Natural killer cell (primary cell): ENCODE results near the gene ZNRF3. TPM values are rescaled to one million over a fixed set of nuclear protein-coding genes. Genes with fewer than 3 reads are reported as not detected.

Experiments
- ATAC-seq, 3 donors: fragments of 150-1000 bp in 2 of 3; fragments of 200-7000 bp in 1 of 3; cut with Tn5 transposase; 1 replicate in 1 of 3; 2 replicates in 2 of 3; pipeline ENCODE4 v1.10.0; 2021; ENCODE audit warnings: mild to moderate bottlenecking in 2 of 3, moderate library complexity in 2 of 3
- DNase-seq, 2 donors: peaks; one replicate each; pipeline versions ENCODE4 v3.0.0 to v3.0.0-alpha.2; 2013 to 2021; ENCODE audit warnings: mixed read lengths in 1 of 2
- H3K27ac ChIP-seq: one replicate; pipeline ENCODE4 v1.5.1; 2013; ENCODE audit warnings: mild to moderate bottlenecking, low read length
- H3K27me3 ChIP-seq: one replicate; pipeline ENCODE4 v1.6.1; 2013; ENCODE audit warnings: low read length; ENCODE audit not compliant: control insufficient read depth, insufficient read depth
- H3K36me3 ChIP-seq: one replicate; pipeline ENCODE4 v1.6.1; 2013; ENCODE audit warnings: low read length; ENCODE audit not compliant: control insufficient read depth, insufficient read depth
- H3K4me1 ChIP-seq: one replicate; pipeline ENCODE4 v1.6.1; 2013; ENCODE audit warnings: low read length; ENCODE audit not compliant: control insufficient read depth, insufficient read depth
- H3K4me3 ChIP-seq: one replicate; pipeline ENCODE4 v1.5.1; 2013; ENCODE audit warnings: low read length
- H3K9me3 ChIP-seq: one replicate; pipeline ENCODE4 v1.6.1; 2013; ENCODE audit warnings: low read length; ENCODE audit not compliant: control insufficient read depth, insufficient read depth
- H3K27ac Mint-ChIP-seq, 2 donors: one replicate each; pipeline ENCODE4 v1.8.0; 2022; ENCODE audit warnings: mild to moderate bottlenecking in 2 of 2, mixed read lengths in 2 of 2, moderate library complexity in 1 of 2
- H3K27me3 Mint-ChIP-seq, 2 donors: one replicate each; pipeline ENCODE4 v1.8.0; 2022; ENCODE audit warnings: low read depth in 2 of 2, mixed read lengths in 2 of 2
- H3K36me3 Mint-ChIP-seq: one replicate; pipeline ENCODE4 v1.8.0; 2022; ENCODE audit warnings: mixed read lengths
- H3K4me1 Mint-ChIP-seq, 2 donors: one replicate each; pipeline ENCODE4 v1.8.0; 2022; ENCODE audit warnings: mixed read lengths in 2 of 2
- H3K4me3 Mint-ChIP-seq: one replicate; pipeline ENCODE4 v1.8.0; 2022; ENCODE audit warnings: mild to moderate bottlenecking, moderate library complexity, mixed read lengths
- H3K9me3 Mint-ChIP-seq, 2 donors: one replicate each; pipeline ENCODE4 v1.8.0; 2022; ENCODE audit warnings: mixed read lengths in 2 of 2
- WGBS: methylation state at CpG from one replicate; pipeline ENCODE4 v1.1.7; 2013; ENCODE audit warnings: missing lambda C conversion rate; ENCODE audit not compliant: insufficient coverage; 5-methylcytosine and 5-hydroxymethylcytosine counted together
- intact Hi-C: fragments of 100-400 bp; cut with micrococcal nuclease; formaldehyde crosslinking; loops from one replicate; pipeline ENCODE4 v1.14.2; 2022
- total RNA-seq, 4 donors: library from RNA; stranded (reverse); fragments of 120-200 nt in 1 of 4; gene quantifications; one replicate each; pipeline versions ENCODE4 v1.2.3 to v1.2.4, GENCODE V29; 2013 to 2022
- TF ChIP-seq, protein P1 (sequence below): fragments of 200-600 bp; IDR thresholded peaks from one replicate; pipeline ENCODE4 v1.8.0; 2022; ENCODE audit warnings: antibody characterized with exemption

ZNRF3 gene
- total RNA-seq, 3 donors from 2014 or later (not counting 1 experiment from before 2014, with no cell fraction given) = 0.23 to 0.34 (median 0.33) TPM

- no peak overlapping the region for H3K27ac ChIP-seq
- no peak overlapping the region for H3K27ac Mint-ChIP-seq
- ATAC-seq (no peak), DNase-seq (no peak)
- H3K36me3 ChIP-seq = no peaks in the 10 kb centered on the region
- H3K4me1 ChIP-seq = no peaks in the 10 kb centered on the region
- H3K4me3 Mint-ChIP-seq = no peak overlapping the region
- no peak overlapping the region for H3K4me3 ChIP-seq
- WGBS = 95% methylated on average over 38 of the region's 38 CpGs
- no peaks in the 10 kb centered on the region for H3K4me1 Mint-ChIP-seq
- TF ChIP-seq, protein P1, sequence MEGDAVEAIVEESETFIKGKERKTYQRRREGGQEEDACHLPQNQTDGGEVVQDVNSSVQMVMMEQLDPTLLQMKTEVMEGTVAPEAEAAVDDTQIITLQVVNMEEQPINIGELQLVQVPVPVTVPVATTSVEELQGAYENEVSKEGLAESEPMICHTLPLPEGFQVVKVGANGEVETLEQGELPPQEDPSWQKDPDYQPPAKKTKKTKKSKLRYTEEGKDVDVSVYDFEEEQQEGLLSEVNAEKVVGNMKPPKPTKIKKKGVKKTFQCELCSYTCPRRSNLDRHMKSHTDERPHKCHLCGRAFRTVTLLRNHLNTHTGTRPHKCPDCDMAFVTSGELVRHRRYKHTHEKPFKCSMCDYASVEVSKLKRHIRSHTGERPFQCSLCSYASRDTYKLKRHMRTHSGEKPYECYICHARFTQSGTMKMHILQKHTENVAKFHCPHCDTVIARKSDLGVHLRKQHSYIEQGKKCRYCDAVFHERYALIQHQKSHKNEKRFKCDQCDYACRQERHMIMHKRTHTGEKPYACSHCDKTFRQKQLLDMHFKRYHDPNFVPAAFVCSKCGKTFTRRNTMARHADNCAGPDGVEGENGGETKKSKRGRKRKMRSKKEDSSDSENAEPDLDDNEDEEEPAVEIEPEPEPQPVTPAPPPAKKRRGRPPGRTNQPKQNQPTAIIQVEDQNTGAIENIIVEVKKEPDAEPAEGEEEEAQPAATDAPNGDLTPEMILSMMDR = no peak
- H3K9me3 Mint-ChIP-seq = no peaks in the 10 kb centered on the region
- H3K27me3 ChIP-seq = no peaks in the 10 kb centered on the region
- H3K27me3 Mint-ChIP-seq = peaks cover 0 to 9% of the 10 kb centered on the region in 2 donors
- intact Hi-C loops = loop anchor here (10.0 kb wide), 1 partner anchor 1025 kb away; no protein-coding TSS in a partner anchor
- no peaks in the 10 kb centered on the region for H3K9me3 ChIP-seq
- no peaks in the 10 kb centered on the region for H3K36me3 Mint-ChIP-seq
Measured at GRCh38 chr22:29049655-29050263, 166.4 kb downstream of the ZNRF3 start.

DNA sequence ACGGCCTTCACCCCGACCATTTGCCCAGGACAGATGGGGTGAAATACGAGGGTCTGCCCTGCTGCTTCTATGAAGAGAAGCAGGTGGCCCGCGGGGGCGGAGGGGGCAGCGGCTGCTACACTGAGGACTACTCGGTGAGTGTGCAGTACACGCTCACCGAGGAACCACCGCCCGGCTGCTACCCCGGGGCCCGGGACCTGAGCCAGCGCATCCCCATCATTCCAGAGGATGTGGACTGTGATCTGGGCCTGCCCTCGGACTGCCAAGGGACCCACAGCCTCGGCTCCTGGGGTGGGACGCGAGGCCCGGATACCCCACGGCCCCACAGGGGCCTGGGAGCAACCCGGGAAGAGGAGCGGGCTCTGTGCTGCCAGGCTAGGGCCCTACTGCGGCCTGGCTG is 167.1 kb downstream of the ZNRF3 start:
- intact Hi-C loops = no loop called here
- no peak overlapping the region for H3K4me3 Mint-ChIP-seq

DNA sequence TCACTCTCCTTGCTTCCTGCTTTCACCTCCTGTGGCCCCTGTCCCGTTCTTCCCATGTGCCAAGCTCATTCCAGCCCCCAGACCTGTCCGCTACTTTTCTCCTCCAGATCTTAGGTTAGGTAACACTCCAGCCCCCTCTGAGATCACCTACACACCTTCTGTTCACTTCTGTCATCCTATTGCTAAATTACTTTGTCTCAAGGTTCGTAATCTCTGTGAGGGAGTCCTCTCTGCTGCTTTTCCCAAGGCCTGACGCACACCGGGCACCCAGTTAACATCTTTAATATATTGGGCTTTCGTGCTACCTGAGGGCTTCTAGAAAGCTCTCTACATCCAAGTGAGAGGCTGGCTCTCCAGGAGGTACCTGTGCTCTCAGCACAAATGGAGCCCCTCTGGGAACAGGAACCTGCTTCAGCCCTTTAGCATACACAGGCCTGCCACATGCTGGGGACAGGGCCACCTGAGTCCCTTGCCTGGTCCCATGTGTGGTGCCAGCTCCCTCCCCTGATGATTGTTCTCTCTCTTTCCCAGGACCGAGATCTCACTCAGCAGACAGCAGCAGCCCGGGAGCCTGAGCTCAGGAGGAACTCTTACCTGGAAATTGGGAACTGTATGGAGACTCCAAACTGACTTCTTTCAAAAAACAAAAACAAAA is 169.8 kb downstream of the ZNRF3 start:
- no peaks in the 10 kb centered on the region for H3K36me3 ChIP-seq
- DNase-seq (no peak), ATAC-seq (no peak)
- no peaks in the 10 kb centered on the region for H3K27me3 ChIP-seq
- Mint-ChIP-seq H3K27me3 (peaks cover 10 to 21% of the 10 kb centered on the region in 2 donors), H3K4me1 (no peaks in the 10 kb centered on the region), H3K4me3 (no peak overlapping the region), H3K9me3 (no peaks in the 10 kb centered on the region), H3K27ac (no peak overlapping the region), H3K36me3 (no peaks in the 10 kb centered on the region)
- TF ChIP-seq, protein P1 = no peak
- no peaks in the 10 kb centered on the region for H3K9me3 ChIP-seq
- intact Hi-C loops = no loop called here
- H3K4me1 ChIP-seq = no peaks in the 10 kb centered on the region
- WGBS = 92% methylated on average over 8 of the region's 8 CpGs
- no peak overlapping the region for H3K4me3 ChIP-seq
- H3K27ac ChIP-seq = no peak overlapping the region

More for the DNA sequence above, 167.1 kb downstream of the ZNRF3 start:
- H3K9me3 Mint-ChIP-seq = no peaks in the 10 kb centered on the region
- no peak for DNase-seq
- 95% methylated on average over 24 of the region's 24 CpGs for WGBS
- H3K4me1 Mint-ChIP-seq = no peaks in the 10 kb centered on the region
- no peak overlapping the region for H3K27ac Mint-ChIP-seq
- H3K9me3 ChIP-seq = no peaks in the 10 kb centered on the region
- no peak for ATAC-seq
- no peaks in the 10 kb centered on the region for H3K36me3 Mint-ChIP-seq
- no peaks in the 10 kb centered on the region for H3K36me3 ChIP-seq
- peaks cover 0 to 16% of the 10 kb centered on the region in 2 donors for H3K27me3 Mint-ChIP-seq
- TF ChIP-seq, protein P1 = no peak
- H3K27ac ChIP-seq = no peak overlapping the region
- H3K4me3 ChIP-seq = no peak overlapping the region
- H3K27me3 ChIP-seq = no peaks in the 10 kb centered on the region
- no peaks in the 10 kb centered on the region for H3K4me1 ChIP-seq
